GM21528 (cell line): ENCODE measurements around the gene BBOX1.
"Not testable (repeated sequence)": the region's sequence is repeated elsewhere in the genome, so short reads cannot be mapped to it uniquely, and the experiment has no call there.

Experiments used
- ATAC-seq: cut with Tn5 transposase; IDR thresholded peaks from one replicate; pipeline ENCODE4 v1.9.1; 2021; ENCODE audit warnings: mild to moderate bottlenecking, moderate library complexity; ENCODE audit not compliant: unreplicated experiment, low FRiP score

BBOX1 gene

GRCh38 chr11:27174021-27174420, 133.4 kb downstream of the BBOX1 start:
- ATAC-seq: no peak

- ATAC-seq: no peak
Measured at GRCh38 chr11:27174672-27175210, 134.1 kb downstream of the BBOX1 start.

GRCh38 chr11:27175562-27175961, 134.9 kb downstream of the BBOX1 start:
- ATAC-seq: not testable (repeated sequence)
